GM19351 (cell line): ENCODE results near the gene OTUD3.

Experiments used
- ATAC-seq: cut with Tn5 transposase; IDR thresholded peaks from one replicate; pipeline ENCODE4 v1.9.1; 2021; ENCODE audit warnings: mild to moderate bottlenecking, moderate library complexity; ENCODE audit not compliant: unreplicated experiment

The OTUD3 gene

GRCh38 chr1:19946971-19947370, 64.8 kb downstream of the OTUD3 start:
- no peak for ATAC-seq

DNA sequence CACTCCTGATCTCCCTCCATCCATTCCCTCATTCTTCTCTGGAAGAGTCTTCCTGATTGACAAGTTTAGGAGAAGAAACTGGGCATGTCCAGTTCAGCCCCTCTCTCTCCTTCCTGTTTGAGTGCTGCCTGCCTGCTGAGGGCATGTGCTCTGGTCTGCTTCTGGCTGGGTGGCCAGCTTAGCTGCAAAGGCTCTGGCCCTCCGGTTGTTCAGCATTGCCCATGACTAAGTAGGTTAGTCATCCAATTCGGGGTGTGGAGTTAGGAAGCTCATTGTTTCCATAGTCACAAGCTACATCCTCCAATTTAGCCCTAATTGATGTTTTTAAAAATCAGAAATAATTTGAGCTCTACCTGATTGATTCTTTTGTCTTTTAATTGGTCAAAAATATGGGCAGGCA, 66.8 kb downstream of the OTUD3 start:
- no peak for ATAC-seq

DNA sequence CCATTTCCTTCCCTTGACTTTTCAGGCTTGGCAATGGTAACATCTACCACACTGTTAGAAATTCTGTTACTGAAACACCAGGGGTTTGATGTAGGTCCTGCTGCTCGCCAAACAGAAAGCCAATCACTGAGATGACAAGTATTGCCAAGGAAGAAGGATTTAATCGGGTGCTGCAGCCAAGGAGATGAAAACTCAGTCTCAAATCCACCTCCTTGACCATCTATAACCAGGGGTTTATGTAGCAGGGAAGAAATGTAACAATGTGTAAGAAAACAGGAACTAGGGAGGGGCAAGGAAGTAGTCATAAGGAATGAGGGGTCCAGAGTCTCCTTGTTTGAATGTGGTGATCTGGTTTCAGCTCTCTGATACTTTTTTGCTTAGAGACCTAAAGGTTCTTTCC, 71.9 kb downstream of the OTUD3 start:
- ATAC-seq = no peak

DNA sequence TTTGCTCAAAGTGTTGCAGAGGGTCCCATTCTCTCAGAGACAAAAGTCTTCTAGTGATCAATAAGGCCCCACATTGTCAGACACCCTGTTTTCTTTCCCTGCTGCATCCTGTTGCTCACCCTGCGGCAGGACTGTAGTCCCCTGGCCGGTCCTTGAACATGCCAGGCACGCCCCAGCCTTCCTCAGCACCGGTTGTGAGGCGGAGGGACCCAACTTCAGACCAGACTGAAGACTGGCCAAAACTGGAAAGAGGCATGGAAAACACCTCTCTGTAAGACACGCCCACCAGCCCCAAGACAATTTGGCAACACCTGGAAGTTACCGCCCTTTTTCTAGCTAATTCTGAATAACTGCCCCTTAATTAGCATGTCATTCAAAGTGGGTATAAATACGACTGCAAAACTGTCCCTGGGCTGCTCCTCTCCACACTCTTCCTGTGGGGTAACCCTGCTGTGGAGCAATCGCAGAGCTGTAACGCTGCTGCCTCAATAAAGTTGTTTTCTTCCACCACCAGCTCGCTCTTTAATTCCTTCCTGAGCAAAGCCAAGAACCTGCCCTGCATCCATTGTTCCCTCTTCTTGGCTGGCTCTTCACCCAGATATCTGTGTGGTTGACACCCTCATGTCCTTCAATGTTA, 73.5 kb downstream of the OTUD3 start:
- no peak for ATAC-seq

DNA sequence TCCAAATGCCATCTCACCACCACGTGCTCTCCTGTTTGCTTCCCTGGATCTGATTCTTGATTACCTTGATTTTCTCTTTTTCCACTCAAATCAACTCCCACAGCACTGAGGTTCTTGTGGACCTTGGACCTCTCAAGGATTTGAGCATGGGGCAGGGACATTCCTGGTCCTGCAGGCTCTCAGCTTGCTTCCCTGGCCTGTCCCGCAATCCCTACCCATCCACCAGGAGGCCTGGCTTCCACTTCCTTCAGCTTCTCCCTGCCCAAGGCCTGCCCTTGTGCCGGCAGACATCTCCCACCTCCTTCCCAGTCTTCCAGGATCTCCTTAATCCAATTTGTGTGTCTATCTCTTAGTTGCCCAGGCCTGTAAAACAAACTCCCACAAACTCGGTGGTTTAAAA, 75.6 kb downstream of the OTUD3 start:
- no peak for ATAC-seq

DNA sequence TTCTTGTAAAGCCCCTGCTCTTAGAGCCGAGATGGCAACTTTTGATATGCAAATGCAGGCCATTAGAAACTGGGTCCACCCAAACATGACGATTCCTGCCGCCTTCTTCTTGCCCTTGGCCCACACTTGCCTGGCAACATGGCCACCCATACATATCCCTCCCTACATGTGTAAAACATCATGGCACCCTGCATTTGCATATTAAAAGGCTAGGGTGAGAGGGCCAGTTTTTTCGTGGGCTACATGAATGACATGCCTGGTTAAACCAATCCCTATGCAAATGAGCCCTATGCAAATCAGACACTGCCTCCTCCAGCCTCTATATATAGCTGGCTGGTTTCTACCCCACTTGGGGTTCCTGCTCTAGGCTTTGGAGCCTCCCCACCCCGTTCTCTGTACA, 78.4 kb downstream of the OTUD3 start:
- no peak for ATAC-seq
